NCI-H460 (cell line): ENCODE measurements around the gene WIF1. TPM values are rescaled to one million over a fixed set of nuclear protein-coding genes. Genes with fewer than 3 reads are reported as not detected.

ENCODE experiments used
- DNase-seq: peaks from one replicate; pipeline ENCODE4 v3.0.0-alpha.2; 2016; ENCODE audit warnings: low read depth; ENCODE audit errors: extremely low read depth
- total RNA-seq: library from RNA; depleted of rRNA; stranded (reverse); fragments of >200 nt; shearing (Covaris generic); gene quantifications from 2 replicates; pipeline ENCODE4 v1.2.3, GENCODE V29; 2014

WIF1 gene
- total RNA-seq, 1 experiment from 2014 or later = not detected

DNA sequence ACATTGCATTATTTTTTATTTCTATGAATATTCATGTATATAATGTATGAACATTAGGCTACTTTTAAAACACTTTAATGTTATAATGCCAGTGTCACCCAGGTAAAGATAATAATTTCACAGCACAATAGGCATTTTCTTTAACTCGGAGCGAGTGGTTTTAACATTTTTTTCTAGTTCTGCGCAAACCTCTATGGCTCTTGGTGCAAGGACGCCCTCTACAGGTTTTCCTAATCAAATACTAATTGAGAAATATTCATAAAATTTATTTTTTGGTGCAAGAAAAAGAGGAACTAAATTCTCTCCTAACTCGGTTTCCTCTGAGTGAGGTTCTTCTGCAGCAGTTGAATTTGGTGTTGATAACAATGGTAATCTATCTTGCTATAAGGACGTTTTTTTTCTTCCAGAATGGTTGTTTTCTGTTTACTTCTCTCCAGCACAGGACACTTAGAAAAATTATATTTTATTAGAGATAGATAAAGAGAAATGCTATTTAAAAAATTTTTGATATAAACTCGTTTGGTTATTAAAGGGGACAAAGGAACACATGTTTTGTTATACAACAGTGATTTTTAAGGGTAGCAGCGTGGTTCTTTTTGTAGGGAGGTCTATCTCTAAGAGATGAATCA lies 2.4 kb upstream of the WIF1 start:
- peak; percentile 33 for DNase-seq

DNA sequence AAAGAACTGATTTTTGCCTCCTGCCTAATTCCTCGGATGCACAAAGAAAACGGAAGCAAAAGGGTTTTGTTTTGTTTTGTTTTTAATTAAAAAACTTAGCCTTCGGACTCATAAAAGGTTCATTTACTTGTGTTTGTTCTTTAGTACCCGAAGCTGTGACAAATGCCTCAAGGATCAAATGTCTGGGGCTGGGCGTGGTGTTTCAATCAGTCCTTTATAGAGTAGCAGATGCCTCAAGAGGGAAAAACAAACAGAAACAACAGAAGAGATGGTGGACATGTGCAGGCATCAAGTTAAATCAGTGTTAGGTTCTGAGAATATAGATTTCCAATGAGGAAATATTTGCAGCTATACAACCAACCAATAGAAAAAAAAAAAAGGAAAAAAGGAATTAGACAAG lies 1.6 kb upstream of the WIF1 start:
- no peak for DNase-seq

DNA sequence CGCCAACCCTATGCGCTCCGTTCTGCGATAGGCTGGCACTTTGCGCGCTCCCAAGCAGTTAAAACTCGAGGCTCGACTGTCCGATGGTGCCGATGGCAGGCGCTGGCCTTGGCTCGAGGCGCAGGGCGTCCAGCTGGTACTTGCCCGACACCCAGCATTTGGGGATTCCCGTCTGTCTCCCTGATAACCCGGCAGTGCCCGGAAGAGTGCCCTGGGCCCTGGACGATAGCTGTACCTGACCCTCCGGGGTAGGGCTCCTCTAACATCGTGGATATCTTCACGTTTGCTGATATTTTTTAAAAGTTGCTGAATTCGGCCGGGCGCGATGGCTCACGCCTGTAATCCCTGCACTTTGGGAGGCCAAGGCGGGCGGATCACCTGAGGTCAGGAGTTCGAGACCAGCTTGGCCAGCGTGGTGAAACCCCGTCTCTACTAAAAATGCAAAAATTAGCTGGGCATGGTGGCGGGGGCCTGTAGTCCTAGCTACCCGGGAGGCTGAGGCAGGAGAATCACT lies 908 bp upstream of the WIF1 start:
- DNase-seq = no peak

DNA sequence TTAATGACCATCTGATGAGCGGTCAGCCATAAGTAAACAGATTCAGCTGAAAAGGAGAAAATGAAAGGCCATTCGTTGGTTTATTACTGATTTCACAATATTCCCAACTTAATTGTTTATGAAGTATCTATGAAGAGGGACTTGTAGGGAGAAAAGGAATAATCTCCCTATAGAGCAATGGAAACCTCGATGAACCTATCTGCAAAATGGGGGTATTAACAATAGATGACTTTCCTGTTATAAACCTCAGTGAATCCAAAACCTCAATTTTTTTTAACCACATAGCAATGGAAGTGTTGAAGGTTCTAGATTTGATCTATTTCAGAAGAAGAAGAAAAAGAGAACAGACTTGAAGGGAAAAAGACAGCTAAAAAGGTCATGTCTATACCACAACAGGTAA lies 2.0 kb downstream of the WIF1 start:
- no peak for DNase-seq

DNA sequence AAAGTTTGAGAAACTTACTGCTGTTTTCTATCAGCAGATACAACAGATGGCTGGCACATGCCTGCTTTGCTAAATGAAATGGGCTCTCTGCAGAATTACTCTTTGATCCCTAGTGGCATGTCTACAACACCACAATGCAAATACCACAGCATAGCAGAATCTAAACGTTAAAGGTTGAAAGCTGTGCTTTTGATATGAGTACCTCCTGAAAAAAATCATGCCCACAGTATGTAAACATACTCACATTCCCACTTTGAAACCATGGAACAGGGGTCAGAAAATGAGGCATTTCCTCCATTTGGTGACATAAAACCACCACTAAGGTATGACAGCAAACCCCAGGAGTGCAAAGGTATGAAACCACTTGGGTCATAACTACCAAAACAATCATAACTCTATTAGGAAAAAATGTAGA lies 7.5 kb downstream of the WIF1 start:
- no peak for DNase-seq

DNA sequence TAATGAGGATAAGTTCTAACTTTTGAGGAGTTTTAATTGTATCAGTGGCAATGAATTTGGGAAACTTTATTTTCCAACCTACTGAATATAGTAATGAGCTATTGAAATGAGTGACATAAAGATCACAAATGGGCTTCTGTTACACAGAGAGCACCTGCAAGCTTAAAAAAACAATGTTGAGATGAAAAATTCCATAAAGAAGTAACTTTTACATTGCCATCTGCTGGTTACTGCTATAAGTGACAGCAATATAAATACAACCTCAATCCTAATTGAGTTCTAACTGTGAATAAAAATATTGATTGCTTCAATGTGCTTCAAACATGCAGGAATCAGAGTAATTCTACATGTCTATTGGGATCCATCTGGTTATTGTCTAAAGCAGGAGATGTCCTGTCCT lies 14.2 kb downstream of the WIF1 start:
- DNase-seq = no peak

DNA sequence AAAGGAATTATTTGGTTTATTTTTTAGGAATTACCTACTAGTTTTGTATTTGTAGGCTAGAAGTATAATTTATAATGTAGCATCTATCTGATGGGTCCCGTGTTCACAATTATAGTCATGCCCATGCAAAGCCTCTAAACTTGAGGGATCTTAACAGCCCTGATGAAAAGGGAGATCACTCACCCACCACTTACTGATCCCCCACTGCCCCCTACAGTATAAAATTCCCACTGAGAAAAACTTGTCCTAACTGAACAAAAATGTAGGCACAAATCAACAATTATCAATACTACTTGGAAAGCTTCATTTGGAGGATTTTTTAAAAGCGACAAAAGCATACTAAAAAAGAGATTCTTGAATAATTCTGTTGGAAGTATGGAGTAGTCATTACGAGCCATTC lies 21.0 kb downstream of the WIF1 start:
- no peak for DNase-seq

DNA sequence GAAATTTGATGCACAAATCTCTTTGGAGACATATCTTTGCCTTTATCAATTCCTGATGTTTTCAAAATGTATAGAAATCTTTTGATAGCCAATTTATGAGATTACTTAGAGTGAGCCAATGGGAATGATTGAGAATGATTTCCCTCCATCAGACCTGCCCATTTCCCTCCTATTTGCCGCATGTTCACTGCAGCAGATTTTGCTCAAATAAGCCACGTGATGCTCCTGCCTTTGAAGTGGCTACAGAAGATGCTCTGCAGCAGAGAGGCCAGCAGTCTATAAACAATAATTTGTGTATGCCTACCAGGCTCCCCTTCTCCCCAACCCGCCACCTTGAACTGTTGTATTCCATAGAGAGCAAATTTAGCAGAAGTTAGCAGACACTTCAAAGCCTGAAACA lies 21.9 kb downstream of the WIF1 start:
- no peak for DNase-seq

DNA sequence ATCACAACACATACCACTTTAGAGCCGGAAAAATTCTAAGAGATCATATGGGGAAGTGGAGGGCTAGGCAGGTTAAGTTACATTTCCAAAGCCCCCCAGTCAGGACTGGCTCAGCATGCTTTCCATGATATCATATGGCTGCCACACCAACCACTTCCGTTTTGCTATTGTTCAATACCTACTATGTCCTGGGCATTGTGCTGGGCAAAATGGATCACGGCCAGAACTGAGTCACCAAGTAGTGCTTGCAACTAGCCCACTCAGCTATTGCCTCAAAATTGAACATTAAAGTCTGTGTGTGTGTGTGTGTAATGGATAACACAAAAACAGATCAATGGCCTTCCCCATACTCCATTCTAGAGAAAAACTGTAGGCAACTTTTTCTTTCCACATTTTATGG lies 22.7 kb downstream of the WIF1 start:
- DNase-seq = no peak

DNA sequence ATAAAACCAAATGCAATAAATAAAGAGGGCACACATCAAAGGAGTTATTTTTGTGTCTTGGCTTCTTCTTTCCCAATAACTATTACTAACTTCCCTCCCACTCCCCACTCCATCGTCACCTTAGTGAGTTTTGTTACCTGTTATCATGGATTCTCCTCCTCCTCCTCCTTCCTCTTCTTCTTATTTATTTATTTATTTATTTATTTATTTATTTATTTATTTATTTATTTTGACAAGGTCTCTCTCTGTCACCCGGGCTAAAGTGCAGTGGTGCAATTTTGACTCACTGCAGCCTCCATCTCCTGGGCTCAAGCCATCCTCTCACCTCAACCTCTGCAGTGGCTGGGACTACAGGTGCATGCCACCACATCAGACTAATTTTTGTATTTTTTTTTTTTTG lies 26.4 kb downstream of the WIF1 start:
- DNase-seq = no peak

DNA sequence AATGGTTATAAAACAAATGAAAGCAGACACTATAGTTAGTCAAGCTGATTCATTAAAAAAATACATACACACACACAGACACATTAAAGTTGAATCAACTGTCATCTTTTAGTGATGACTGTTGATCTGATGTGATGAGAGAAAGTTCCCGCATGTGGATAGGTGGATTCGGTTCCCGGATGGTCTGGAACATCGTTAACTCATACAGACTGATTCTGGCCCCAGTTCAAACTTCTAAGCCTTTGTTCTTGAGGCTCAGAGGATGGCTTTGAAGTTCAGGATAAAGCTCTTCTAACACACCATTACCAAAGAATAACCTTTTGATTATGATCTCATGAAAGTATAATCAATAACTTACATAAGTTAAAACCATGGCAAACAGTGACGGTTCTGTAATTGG lies 27.5 kb downstream of the WIF1 start:
- no peak for DNase-seq

DNA sequence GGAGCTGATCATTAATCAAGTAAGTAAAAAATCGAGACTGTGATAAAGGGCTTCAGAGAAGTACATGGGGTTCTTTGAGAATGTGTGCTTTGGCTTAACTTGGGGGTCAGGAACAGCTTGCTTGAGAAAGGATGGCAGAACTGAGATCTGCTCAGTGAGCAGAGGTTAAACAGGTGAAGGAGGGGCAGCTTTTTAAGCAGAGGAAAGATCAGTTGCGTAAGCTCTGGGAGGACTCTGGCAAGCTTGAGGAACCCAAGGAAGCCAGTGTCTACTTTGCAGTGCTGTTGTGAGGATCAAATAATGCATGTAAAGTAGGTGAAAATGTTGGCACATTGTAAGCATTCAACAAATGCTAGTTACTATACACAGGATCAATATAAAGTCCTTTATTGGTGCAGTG lies 30.6 kb downstream of the WIF1 start:
- no peak for DNase-seq

DNA sequence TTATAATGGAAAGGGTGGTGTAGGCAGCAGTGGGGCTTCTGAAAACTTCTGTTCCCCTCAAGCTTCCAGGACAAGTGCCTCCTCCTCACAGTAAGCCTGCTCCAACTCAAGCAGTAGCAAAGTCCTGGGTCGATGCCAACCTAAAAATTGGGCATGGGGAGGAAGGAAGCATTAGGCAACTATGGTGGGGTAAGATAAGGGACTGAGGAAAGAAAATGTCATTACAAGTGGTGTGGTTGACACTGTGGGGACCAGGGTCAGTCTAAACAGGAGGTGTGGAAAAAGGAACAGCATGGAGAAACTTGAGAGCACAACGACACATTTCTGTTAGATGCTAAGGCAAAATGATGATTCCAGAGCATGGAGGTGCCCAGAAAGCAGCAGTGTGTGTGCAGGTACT lies 34.9 kb downstream of the WIF1 start:
- no peak for DNase-seq

DNA sequence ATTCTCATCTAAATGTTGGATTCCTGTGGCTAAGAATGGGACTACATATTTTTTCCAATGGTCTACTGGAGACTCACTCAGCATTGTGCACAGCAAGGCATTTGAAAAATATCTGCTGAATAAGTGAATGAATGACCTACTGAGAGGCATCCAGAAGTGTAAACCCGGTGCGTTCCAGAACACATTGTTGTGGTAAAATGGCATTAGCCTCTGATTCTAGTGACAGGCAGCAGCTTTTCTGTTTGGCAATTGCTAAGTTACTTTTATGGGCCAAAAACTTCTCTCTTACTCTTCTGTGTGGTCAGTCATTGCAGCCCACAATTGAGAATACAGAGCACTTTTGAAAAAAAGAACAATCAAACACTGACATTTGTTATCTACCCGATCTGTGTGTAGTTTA lies 36.5 kb downstream of the WIF1 start:
- no peak for DNase-seq

DNA sequence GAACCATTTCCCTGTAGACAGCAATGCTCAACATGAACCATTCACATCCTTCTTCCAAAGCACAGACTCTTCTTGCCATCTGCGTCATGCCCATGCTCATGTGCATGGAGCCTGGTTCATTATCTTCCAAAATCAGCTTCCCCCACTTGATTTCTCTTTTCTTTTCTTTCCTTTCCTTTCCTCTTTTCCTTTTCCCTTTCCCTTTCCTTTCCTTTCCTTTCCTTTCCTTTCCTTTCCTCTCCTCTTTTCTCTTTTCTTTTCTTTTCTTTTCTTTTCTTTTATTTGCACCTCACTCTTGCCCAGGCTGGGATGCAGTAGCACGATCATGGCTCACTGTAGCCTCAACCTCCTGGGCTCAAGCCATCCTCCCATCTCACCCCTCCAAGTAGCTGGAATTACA lies 37.5 kb downstream of the WIF1 start:
- DNase-seq = no peak

DNA sequence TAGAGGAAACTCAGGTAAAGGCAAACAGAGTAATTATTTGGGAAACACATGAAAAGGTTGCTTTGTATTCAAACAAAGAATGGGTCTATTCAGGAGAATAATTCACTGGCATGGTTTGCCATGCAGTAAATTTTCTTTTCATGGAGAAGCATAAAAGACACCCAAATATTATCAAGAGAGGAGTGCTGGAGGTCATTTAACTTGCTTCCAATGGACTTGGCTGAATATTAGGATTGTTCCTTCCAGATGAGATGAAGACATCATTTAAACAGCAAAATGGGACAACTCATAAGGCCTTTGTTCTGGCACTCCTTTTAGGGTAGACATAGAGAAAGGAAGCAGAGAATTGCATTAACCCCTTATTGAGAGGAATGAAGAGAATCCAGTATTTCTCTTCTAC lies 38.7 kb downstream of the WIF1 start:
- no peak for DNase-seq

DNA sequence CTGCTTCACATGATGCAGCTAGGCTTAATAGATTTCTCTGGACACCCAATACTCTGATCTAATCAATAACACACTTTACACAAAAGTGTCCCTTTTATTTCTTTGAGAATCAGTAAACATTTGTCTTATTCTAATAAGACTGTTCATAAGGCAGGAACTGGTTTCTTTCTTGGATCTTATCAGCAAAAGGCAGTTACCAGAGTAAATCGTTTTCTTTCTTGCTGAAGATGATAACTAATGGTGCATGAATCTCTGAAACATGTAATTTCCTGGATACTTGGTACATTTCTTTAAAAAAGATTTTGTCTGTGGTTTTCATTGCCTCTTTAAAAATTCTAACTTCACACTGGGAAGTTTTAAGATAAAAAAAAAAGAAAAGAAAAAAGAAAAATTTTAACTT lies 39.6 kb downstream of the WIF1 start:
- DNase-seq = no peak

DNA sequence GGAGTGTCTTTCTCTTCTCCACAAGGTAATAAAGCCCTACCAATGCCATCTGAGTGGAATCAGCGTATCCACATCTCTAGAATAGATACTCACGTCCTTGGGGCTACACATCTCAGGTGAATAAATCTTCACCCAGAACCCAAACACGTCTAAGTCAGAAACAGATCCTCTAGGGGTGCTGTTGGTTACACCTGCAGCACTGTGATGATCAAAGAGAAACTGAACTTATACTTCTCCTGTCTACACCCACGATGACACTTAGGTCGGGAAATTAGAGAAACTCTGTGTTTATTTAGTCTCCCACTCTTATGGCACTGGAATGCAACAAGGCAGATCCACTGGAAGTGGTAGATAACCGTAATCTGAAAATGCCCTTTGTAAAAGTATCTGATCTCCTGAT lies 46.2 kb downstream of the WIF1 start:
- DNase-seq = no peak

DNA sequence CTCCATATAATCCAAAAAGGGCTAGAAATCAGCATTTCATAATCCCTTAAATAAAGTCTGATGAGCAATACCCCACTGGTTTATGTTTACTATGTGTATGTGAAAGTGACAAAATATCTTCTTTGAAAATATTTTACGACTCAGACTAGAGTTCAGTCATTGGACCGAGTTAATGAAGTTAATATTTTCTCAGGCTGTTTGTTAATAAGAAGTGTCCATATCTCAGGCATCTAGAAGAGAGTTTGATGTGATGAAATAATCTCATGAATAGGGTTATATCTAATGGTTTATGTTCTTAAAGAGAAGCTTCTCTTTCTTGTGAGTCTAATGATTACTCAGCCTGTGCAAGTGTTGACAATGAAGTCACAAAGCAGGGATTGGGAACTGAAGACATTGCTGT lies 51.8 kb downstream of the WIF1 start:
- no peak for DNase-seq

DNA sequence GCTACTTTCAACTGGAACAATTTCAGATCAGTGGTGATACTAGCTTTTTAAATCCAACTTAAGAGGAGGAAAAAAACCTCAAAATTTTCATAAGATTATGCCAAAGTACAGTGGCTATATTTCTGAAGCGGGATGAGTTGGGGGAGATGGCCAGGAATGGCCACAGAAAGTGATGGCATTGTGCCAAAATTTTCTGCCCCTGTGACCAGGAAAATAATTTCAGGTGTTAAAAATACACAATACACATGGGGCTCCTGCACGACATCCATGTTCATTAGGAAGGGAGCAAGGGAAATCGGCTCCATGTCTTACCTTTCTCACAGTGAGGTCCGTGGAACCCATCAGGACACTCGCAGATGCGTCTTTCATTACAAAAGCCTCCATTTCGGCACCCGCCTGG lies 53.7 kb downstream of the WIF1 start:
- no peak for DNase-seq

DNA sequence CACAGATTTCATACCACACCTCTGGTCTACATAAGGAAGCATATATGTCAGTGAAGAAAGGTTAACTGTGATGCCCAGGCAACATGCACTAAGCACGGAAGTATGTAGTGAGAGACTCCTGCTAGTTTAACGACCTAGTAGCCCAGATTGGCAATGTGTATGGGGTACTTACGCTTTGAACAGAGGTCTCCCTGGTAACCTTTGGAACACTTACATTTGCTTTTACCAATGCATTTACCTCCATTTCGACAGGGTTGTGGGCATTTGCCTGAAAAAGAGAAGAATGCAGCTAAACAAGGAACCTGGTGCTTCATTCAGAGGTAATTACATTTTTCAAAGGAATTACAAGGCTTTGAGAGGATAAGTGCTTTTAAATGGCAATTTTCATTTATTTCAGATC lies 65.2 kb downstream of the WIF1 start:
- no peak for DNase-seq

DNA sequence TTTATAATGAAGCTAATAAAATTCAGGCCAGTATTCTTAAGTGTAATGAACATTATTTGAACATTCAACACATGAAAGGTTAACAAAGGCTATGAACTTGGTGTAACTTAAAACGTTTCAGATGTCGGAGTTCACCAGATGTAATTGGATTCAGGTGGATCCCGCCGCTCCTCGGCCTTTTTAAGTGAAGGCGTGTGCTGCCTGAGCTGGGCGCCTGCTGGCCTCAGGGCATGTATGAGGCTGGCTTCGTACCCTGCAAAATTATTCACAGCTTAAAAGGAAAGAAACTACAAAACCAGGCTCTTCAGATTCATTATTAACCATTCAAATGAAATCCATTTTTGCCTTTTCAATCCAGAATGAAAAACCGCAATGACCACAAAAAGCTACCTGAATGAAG lies 69.9 kb downstream of the WIF1 start:
- DNase-seq = no peak

DNA sequence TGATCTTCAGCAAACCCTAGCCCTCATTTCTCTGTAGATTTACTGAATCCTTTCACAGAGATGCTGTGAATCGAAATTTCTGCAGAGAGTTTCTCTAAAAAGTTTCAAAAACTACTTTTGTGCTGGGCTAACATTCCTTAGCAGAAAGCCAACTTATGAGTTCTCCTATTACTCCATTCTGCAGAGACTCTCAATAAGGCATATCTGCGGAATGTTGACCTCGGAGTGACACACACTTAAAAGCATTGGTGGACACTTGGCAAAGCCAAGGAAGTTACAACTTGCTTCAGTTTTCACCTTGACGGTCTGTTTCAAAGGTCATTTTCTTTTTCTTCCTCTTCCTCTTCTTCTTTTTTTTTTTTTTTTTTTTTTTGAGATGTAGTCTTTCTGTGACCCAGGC lies 75.8 kb downstream of the WIF1 start:
- no peak for DNase-seq
